GM10266 (cell line): ENCODE measurements around the gene ERCC1.

Experiments used
- DNase-seq: peaks from one replicate; pipeline ENCODE4 v3.0.0; 2012; ENCODE audit errors: extremely low spot score
- CTCF ChIP-seq: IDR thresholded peaks from 2 replicates; pipeline ENCODE4 v1.5.1; 2012; ENCODE audit warnings: mild to moderate bottlenecking, low read depth; ENCODE audit not compliant: control insufficient read depth, insufficient read depth; ENCODE audit errors: missing control alignments

The ERCC1 gene

DNA sequence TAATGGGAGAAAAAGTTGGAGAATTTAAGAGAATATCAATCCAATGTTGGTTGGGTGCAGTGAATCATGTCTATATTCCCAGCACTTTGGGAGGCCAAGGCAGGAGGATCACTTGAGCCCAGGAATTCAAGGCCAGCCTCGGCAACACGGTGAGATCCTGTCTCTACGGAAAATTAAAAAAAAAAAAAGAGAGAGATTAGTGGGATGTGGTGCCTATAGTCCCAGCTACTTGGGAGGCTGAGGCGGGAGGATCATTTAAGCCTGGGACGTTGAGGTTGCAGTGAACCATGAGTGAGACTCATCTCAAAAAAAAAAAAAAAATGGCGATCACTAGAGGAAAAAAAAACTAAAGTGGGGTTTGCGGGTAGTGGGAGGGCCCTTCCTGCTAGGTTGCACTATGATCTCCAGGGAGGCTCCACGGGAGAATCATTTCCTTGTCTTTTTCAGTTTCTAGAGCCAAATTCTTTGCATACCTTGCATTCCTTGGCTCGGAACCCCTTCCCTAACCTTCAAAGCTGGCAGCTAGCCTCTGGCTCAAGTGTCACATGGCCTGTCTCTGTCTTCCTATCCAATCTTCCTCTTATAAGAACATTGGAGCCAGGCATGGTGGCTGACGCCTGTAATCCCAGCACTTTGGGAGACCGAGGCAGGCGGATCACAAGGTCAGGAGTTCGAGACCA lies 47.5 kb downstream of the ERCC1 start:
- DNase-seq = no peak
- no peak for TF ChIP-seq CTCF

- TF ChIP-seq CTCF = no peak
- DNase-seq = peak; percentile 100
Observed at GRCh38 chr19:45370410-45371204, 53.1 kb downstream of the ERCC1 start, which contains the start of gene ERCC2. Gene ERCC2, minus strand, starts transcription at chr19:45370573. Its CDS starts 33 bp downstream, at chr19:45370540.

GRCh38 chr19:45368737-45369340 lies 54.9 kb downstream of the ERCC1 start:
- no peak for DNase-seq
- TF ChIP-seq CTCF = no peak

- TF ChIP-seq CTCF = no peak
- DNase-seq = no peak
Observed at GRCh38 chr19:45368127-45368526, 55.6 kb downstream of the ERCC1 start.

DNA sequence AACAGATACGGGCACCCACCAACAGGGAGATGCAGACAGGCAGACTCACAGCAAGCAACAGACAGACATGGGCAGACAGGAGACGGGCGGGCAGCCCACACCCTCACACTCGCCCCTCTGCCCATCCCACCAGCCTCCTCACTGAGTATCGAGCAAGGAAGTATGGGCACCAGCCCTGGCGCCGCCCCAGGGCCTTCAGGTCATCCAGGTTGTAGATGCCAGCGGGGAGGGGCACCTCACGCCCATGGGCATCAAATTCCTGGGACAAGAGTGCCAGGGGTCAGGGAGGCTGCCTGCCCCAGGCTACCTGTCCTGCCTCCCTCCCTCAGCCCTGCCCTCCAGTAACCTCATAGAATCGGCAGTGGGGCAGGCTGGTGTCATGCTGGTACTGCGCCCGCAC lies 59.0 kb downstream of the ERCC1 start:
- no peak for DNase-seq
- TF ChIP-seq CTCF = no peak

- TF ChIP-seq CTCF = no peak
- DNase-seq = no peak
Observed at GRCh38 chr19:45363861-45364459, 59.8 kb downstream of the ERCC1 start.
